Measurements from ENCODE around the gene CDHR1. TPM values are rescaled to one million over a fixed set of nuclear protein-coding genes. Genes with fewer than 3 reads are reported as not detected.

Gene CDHR1
- total and polyA plus RNA-seq, 7 donors: 0.03 to 0.37 TPM; not detected in 5

- ATAC-seq: no peak
- Histone ChIP-seq H3K4me3 (no peak overlapping the region), H3K27ac (no peak overlapping the region), H3K36me3 (ENCODE audit: insufficient read depth in 1 of 2, low read depth in 1 of 2) (no peaks in the 10 kb centered on the region), H3K27me3 (ENCODE audit: insufficient read depth in 3 of 3, low read length in 2 of 3) (peaks cover 0 to 49% (median 18%) of the 10 kb centered on the region in 3 donors), H3K4me1 (no peaks in the 10 kb centered on the region), H3K9me3 (no peaks in the 10 kb centered on the region)
- no peak for DNase-seq
- intact Hi-C loops (cut with DNase I): no loop called here
- TF ChIP-seq CTCF (IDR thresholded peaks at IDR 0.05): no peak
- WGBS, 3 donors: 80 to 84% (median 81%) methylated on average over 5 of the region's 5 CpGs
These were observed 3.2 kb upstream of the CDHR1 start for GRCh38 chr10:84191106-84191505.

- intact Hi-C loops (cut with DNase I): no loop called here
- H3K27me3 ChIP-seq (ENCODE audit: insufficient read depth in 3 of 3, low read length in 2 of 3): peaks cover 0 to 61% (median 20%) of the 10 kb centered on the region in 3 donors
- TF ChIP-seq CTCF (IDR thresholded peaks at IDR 0.05): no peak
These were observed 1.0 kb upstream of the CDHR1 start for GRCh38 chr10:84193327-84193726.

GRCh38 chr10:84193846-84194423, 402 bp upstream of the CDHR1 start:
- peaks cover 0 to 61% (median 20%) of the 10 kb centered on the region in 3 donors for H3K27me3 ChIP-seq (ENCODE audit: insufficient read depth in 3 of 3, low read length in 2 of 3)
- intact Hi-C loops (cut with DNase I): no loop called here
- peak overlapping the region; percentile 57 for H3K4me3 ChIP-seq
- no peaks in the 10 kb centered on the region for H3K36me3 ChIP-seq (ENCODE audit: insufficient read depth in 1 of 2, low read depth in 1 of 2)
- 16 to 28% (median 21%) methylated on average over 5 of the region's 5 CpGs for WGBS, 3 donors
- H3K27ac ChIP-seq: no peak overlapping the region
- DNase-seq (no peak), ATAC-seq (no peak)
- no peaks in the 10 kb centered on the region for H3K4me1 ChIP-seq
- H3K9me3 ChIP-seq: no peaks in the 10 kb centered on the region
- no peak for TF ChIP-seq CTCF (IDR thresholded peaks at IDR 0.05)

More at GRCh38 chr10:84193327-84193726, 1.0 kb upstream of the CDHR1 start:
- H3K4me3 ChIP-seq: no peak overlapping the region
- no peaks in the 10 kb centered on the region for H3K4me1 ChIP-seq
- no peak overlapping the region for H3K27ac ChIP-seq
- ATAC-seq (no peak), DNase-seq (no peak)
- WGBS, 3 donors: 93 to 94% (median 94%) methylated on average over 2 of the region's 2 CpGs
- H3K9me3 ChIP-seq: no peaks in the 10 kb centered on the region
- H3K36me3 ChIP-seq (ENCODE audit: insufficient read depth in 1 of 2, low read depth in 1 of 2): no peaks in the 10 kb centered on the region

- Histone ChIP-seq H3K27me3 (ENCODE audit: insufficient read depth in 3 of 3, low read length in 2 of 3) (peaks cover 0 to 61% (median 18%) of the 10 kb centered on the region in 3 donors), H3K27ac (no peak overlapping the region), H3K36me3 (ENCODE audit: insufficient read depth in 1 of 2, low read depth in 1 of 2) (no peaks in the 10 kb centered on the region), H3K4me3 (peak overlapping the region; percentile 57), H3K9me3 (no peaks in the 10 kb centered on the region), H3K4me1 (no peaks in the 10 kb centered on the region)
- intact Hi-C loops (cut with DNase I): no loop called here
- DNase-seq: no peak
- 25 to 28% (median 27%) methylated on average over 39 to 43 of the region's 43 CpGs for WGBS, 3 donors
- no peak for ATAC-seq
- no peak for TF ChIP-seq CTCF (IDR thresholded peaks at IDR 0.05)
These were observed 900 bp downstream of the CDHR1 start for GRCh38 chr10:84195044-84195830.
